ENCODE data around the gene GARIN5B. TPM values are rescaled to one million over a fixed set of nuclear protein-coding genes. Genes with fewer than 3 reads are reported as not detected.

The GARIN5B gene
- polyA plus RNA-seq, 2 of the 4 experiments (the other 2 are of a cell fraction), result 0.05 TPM; not detected in 1

DNA sequence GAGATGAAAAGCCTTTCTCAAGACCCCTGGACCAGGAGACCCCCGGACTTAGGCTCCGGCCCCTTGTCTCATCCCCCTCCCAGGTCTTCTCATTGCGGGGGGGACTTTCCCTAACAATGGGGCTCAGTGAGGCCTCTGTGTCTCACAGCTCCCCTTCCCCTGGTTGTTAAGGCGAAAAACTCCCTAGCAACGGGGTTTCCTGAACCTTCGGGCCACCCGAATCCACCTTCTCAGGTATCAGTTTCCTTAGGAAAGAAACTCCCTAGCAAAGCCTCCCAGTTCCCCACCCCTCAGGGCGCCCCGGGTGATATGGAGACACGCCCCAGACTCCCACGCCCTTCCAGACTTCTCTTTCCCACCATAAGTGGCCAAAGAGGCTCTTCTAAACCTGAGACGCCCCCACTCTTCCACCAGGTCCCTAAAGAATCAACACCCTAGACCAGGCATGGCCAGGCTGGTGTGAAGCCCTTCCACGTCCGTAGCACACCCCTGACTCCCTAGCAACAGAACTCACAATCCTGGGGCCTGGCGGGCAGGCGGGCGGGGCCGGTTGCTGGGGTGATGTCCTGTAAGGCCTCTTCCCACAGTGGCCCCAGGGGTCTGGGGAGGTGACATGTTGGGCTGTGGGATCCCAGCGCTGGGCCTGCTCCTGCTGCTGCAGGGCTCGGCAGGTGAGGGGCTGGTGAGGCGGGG, 13.3 kb upstream of the GARIN5B start, which contains the start of gene TMEM190:
TMEM190 (plus strand) TSS at position 586 of the 693 bp plus-strand sequence; CDS start at position 614, 28 bp downstream.
- peak within 1 kb of the TSS; percentile 91 to 96 for H3K27ac ChIP-seq
- 72% methylated on average over 21 of the region's 21 CpGs for WGBS (ENCODE audit: missing lambda C conversion rate)
- TF ChIP-seq, protein P1, sequence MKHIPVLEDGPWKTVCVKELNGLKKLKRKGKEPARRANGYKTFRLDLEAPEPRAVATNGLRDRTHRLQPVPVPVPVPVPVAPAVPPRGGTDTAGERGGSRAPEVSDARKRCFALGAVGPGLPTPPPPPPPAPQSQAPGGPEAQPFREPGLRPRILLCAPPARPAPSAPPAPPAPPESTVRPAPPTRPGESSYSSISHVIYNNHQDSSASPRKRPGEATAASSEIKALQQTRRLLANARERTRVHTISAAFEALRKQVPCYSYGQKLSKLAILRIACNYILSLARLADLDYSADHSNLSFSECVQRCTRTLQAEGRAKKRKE (CRISPR knock-in tag; IDR thresholded peaks at IDR 0.05; ENCODE audit: low read depth), result no peak
- CTCF ChIA-PET, result interaction anchor here (0.6 to 1.9 kb wide), 5 partner anchors 8 to 187 kb away, joined by 3 to 11 read pairs (median 4); partner anchors contain the start of gene TMEM238
- H3K4me1 ChIP-seq, result peaks cover 86% of the 10 kb centered on the region
- DNase-seq (ENCODE audit: low read depth in 1 of 2, low spot score in 1 of 2) (peak in 1 of 2 experiments; percentile 68), FAIRE-seq (no peak), ATAC-seq (peak in 1 of 2 experiments; percentile 2; a peak in 2 of 6 replicates)
- H3K4me2 ChIP-seq, result peak within 1 kb of the TSS; percentile 65
- no peak within 1 kb of the TSS for H3K4me3 ChIP-seq
- POLR2A ChIA-PET, result interaction anchor here (1.0 to 1.5 kb wide), 3 partner anchors 8 to 37 kb away, joined by 3 to 8 read pairs (median 5); partner anchors contain the start of genes KMT5C, TMEM238 and UBE2S
- H3K9me3 ChIP-seq, result no peaks in the 10 kb centered on the region

DNA sequence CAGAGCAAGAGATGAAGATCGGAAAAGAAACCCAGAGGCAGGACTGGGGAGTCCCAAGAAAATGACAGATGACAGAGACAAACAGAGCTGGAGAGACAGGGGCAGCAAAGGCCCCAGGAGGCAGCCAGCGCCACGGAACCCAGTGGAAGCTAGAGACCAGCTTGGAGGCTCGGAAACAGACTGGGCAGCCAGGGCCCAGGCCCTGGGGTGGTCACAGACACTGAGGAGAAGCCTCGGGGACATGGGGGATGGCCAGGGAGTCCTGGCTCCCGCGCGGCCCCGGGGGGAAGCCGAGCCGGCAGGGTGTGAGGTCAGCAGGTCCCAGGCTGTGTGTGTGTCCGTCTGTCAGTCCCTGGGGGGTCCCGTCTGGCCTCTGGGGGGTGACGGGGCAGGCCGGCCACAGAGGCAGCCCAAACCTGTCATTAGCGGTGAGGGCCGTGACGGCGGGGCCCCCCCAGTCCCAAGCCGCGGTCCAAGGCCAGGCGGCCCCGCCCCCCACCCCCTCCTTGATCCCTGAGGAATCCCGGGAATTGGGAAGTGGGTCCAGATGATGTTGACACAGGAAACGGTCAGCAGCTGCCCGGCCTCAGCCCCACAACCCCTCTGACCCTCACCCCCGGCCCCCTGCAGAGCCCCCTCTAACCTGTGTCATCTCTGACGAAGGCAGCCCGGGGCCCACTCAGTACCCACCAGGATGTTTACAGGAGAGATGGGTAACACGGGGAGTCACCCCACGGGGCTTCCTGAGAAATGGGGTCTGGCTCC, 11.1 kb upstream of the GARIN5B start:
- Histone ChIP-seq H3K4me3 (peak overlapping the region; percentile 15; the same call in 1 of the 3 replicates), H3K27ac (peak overlapping the region; percentile 91 to 96), H3K4me2 (peak overlapping the region; percentile 65), H3K9me3 (no peaks in the 10 kb centered on the region), H3K4me1 (peaks cover 87% of the 10 kb centered on the region)
- ChIA-PET CTCF (interaction anchor here (0.7 to 2.5 kb wide), 4 partner anchors 10 to 283 kb away, joined by 4 to 17 read pairs (median 5); partner anchors contain the start of gene TMEM238), POLR2A (interaction anchor here (1.0 to 1.1 kb wide), 3 partner anchors 8 to 225 kb away, joined by 3 to 7 read pairs (median 3); partner anchors contain the start of genes FIZ1 and TMEM238)
- ATAC-seq (peak; percentile 25 to 35), DNase-seq (ENCODE audit: low read depth in 1 of 2, low spot score in 1 of 2) (peak; percentile 75 to 88), FAIRE-seq (no peak)
- WGBS (ENCODE audit: missing lambda C conversion rate), result 3% methylated on average over 23 of the region's 31 CpGs
- TF ChIP-seq HES2 (IDR thresholded peaks at IDR 0.05) (0 out of 2 replicates have a peak, but pooled peaks have one; percentile 8), HOXA7 (CRISPR knock-in tag; IDR thresholded peaks at IDR 0.05) (no peak), RFX5 (IDR thresholded peaks at IDR 0.05) (no peak), JUN (IDR thresholded peaks at IDR 0.05) (peak; percentile 88 to 98; a peak in 4 of 5 replicates), RAD21 (conservative IDR thresholded peaks at IDR 0.05 in 1 of 2, IDR thresholded peaks at IDR 0.05 in 1 of 2) (0 out of 5 replicates have a peak, but pooled peaks of 1 of the 2 experiments have one; percentile 31), EHMT2 (IDR thresholded peaks at IDR 0.05; ENCODE audit: low read depth) (no peak), HDAC2 (IDR thresholded peaks at IDR 0.05) (no peak), TP53 (CRISPR knock-in tag; IDR thresholded peaks at IDR 0.05) (no peak), FOSB (CRISPR knock-in tag; IDR thresholded peaks at IDR 0.05) (no peak), SMC3 (IDR thresholded peaks at IDR 0.05) (peak; percentile 24; the same call in 2 of the 3 replicates), CTCF (IDR thresholded peaks at IDR 0.05) (no peak), EP300 (IDR thresholded peaks at IDR 0.05) (peak; percentile 96 to 99), RCOR1 (IDR thresholded peaks at IDR 0.05; ENCODE audit: low read depth, low read length) (no peak), CEBPB (IDR thresholded peaks at IDR 0.05) (peak in 1 of 2 experiments; percentile 50; a peak in 1 of 4 replicates), BCL3 (IDR thresholded peaks at IDR 0.05) (peak; percentile 63; the same call in 1 of the 3 replicates), ZNF302 (CRISPR knock-in tag; IDR thresholded peaks at IDR 0.05) (no peak), JUNB (IDR thresholded peaks at IDR 0.05) (peak; percentile 85), REST (IDR thresholded peaks at IDR 0.05) (no peak), CHD4 (IDR thresholded peaks at IDR 0.05; ENCODE audit: borderline replicate concordance) (no peak), MAX (IDR thresholded peaks at IDR 0.05) (peak; percentile 63), GATA3 (IDR thresholded peaks at IDR 0.05; ENCODE audit: borderline replicate concordance) (peak; percentile 88), RARB (CRISPR knock-in tag; IDR thresholded peaks at IDR 0.05) (0 out of 2 replicates have a peak, but pooled peaks have one; percentile 17)
- TF ChIP-seq, protein P1 (CRISPR knock-in tag; IDR thresholded peaks at IDR 0.05; ENCODE audit: low read depth), result no peak

All from A549 (cell line).